ENCODE results near the gene SUPT20H.
A peak's percentile ranks its signal among the peaks of the same experiment; 100 is the strongest.

SUPT20H gene

DNA sequence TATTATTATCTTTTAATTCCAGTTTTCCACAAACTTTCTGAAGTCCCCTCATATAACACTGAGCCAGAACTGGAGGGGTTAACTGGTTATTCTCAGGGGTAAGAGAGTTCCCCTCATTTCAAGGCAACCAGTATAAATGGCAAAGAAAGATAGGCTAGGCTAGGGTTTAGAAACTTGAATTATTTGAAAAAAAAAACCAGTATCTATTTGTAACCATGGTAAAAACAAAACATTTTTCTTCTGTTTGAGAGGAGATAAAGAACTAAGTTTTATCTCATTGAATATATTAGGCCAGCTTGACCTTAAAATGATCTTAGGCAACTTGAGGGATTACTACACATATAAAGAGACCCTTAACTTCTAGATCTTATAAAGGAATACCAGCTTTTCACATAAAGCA is 19.6 kb downstream of the SUPT20H start:
- no peaks in the 10 kb centered on the region for H3K4me1 ChIP-seq (ENCODE audit: control insufficient read depth, insufficient read depth, low read length)
- no peaks in the 10 kb centered on the region for H3K27me3 ChIP-seq (ENCODE audit: control insufficient read depth, insufficient read depth, low read length)
- H3K9ac ChIP-seq (ENCODE audit: low read depth, low read length), result no peak overlapping the region
- no peaks in the 10 kb centered on the region for H3K9me3 ChIP-seq (replicated peaks; ENCODE audit: low read length)
- H3K4me3 ChIP-seq (ENCODE audit: low read length), result no peak overlapping the region
- H3K4me2 ChIP-seq (ENCODE audit: low read length), result no peak overlapping the region
- peaks cover 69% of the 10 kb centered on the region for H3K36me3 ChIP-seq (ENCODE audit: insufficient read depth, low read length)

GRCh38 chr13:37037241-37037640 is 22.2 kb downstream of the SUPT20H start:
- Histone ChIP-seq H3K36me3 (ENCODE audit: insufficient read depth, low read length) (peaks cover 83% of the 10 kb centered on the region), H3K4me3 (ENCODE audit: low read length) (no peak overlapping the region), H3K9ac (ENCODE audit: low read depth, low read length) (no peak overlapping the region), H3K4me1 (ENCODE audit: control insufficient read depth, insufficient read depth, low read length) (no peaks in the 10 kb centered on the region), H3K4me2 (ENCODE audit: low read length) (no peak overlapping the region), H3K27me3 (ENCODE audit: control insufficient read depth, insufficient read depth, low read length) (no peaks in the 10 kb centered on the region), H3K9me3 (replicated peaks; ENCODE audit: low read length) (no peaks in the 10 kb centered on the region)

- peaks cover 71% of the 10 kb centered on the region for H3K36me3 ChIP-seq (ENCODE audit: insufficient read depth, low read length)
- no peak overlapping the region for H3K9ac ChIP-seq (ENCODE audit: low read depth, low read length)
- H3K27me3 ChIP-seq (ENCODE audit: control insufficient read depth, insufficient read depth, low read length), result no peaks in the 10 kb centered on the region
- H3K4me1 ChIP-seq (ENCODE audit: control insufficient read depth, insufficient read depth, low read length), result no peaks in the 10 kb centered on the region
- H3K4me2 ChIP-seq (ENCODE audit: low read length), result no peak overlapping the region
- H3K9me3 ChIP-seq (replicated peaks; ENCODE audit: low read length), result no peaks in the 10 kb centered on the region
- no peak overlapping the region for H3K4me3 ChIP-seq (ENCODE audit: low read length)
Observed at GRCh38 chr13:37029617-37030016, 29.9 kb downstream of the SUPT20H start.

DNA sequence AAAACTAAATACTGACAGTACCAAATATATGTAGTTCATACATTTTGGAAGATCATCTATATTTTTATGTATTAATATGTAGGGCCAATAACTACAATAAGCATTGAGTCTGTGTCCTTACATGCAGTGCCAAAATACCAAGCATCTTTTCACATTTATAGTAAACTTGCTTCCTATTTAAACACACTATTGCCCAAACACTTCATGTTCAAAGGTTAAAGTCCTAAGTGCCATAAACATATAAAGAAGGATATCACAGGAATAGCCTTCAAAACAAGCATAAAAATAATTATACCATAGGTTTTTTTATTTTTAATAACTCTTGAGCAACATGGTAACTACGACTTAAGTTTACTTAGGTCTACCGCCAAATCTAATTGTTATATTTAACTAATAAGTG is 31.8 kb downstream of the SUPT20H start:
- Histone ChIP-seq H3K4me2 (ENCODE audit: low read length) (no peak overlapping the region), H3K4me1 (ENCODE audit: control insufficient read depth, insufficient read depth, low read length) (peaks cover 3% of the 10 kb centered on the region), H3K27me3 (ENCODE audit: control insufficient read depth, insufficient read depth, low read length) (no peaks in the 10 kb centered on the region), H3K4me3 (ENCODE audit: low read length) (no peak overlapping the region), H3K36me3 (ENCODE audit: insufficient read depth, low read length) (peaks cover 67% of the 10 kb centered on the region), H3K9me3 (replicated peaks; ENCODE audit: low read length) (no peaks in the 10 kb centered on the region), H3K9ac (ENCODE audit: low read depth, low read length) (no peak overlapping the region)

DNA sequence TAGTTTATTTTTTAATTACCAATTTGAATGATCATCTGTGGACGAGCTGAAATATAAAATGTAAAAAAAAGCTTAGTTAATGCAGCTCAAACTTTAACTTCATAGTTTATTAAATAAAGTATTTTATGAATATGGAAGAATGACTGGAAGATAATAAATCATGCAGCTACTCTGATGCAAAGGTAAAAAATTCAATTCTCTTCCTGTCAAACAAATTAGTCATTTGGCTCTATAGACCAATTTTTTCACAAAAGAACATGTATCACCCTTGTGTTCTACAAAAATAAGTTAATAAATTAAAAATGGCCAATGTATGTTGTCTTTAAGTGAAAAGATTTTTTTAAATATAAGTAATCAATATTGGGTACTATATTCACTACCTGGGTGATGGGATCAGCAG is 32.7 kb downstream of the SUPT20H start:
- Histone ChIP-seq H3K4me3 (ENCODE audit: low read length) (no peak overlapping the region), H3K36me3 (ENCODE audit: insufficient read depth, low read length) (peaks cover 67% of the 10 kb centered on the region), H3K4me1 (ENCODE audit: control insufficient read depth, insufficient read depth, low read length) (peaks cover 3% of the 10 kb centered on the region), H3K9me3 (replicated peaks; ENCODE audit: low read length) (no peaks in the 10 kb centered on the region), H3K4me2 (ENCODE audit: low read length) (no peak overlapping the region), H3K9ac (ENCODE audit: low read depth, low read length) (no peak overlapping the region), H3K27me3 (ENCODE audit: control insufficient read depth, insufficient read depth, low read length) (no peaks in the 10 kb centered on the region)

DNA sequence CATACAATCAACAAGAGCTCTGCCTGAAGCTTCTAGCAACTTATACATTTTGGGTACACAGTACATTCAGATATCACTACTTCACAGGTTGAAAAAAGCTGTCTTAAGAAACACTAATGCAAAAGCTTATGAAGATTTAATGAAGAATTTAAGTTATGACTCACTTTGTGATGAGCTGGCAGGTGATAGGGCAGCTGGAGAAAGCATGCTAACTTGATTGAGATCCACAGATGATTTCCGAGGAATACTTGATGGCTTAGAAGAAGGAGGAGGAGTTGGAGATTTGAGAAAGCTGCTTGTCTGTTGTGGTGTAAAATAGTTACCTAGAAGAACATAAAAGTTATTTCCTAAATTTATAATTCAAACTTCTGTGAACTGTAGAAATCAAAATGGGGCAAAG is 35.6 kb downstream of the SUPT20H start:
- Histone ChIP-seq H3K9ac (ENCODE audit: low read depth, low read length) (no peak overlapping the region), H3K9me3 (replicated peaks; ENCODE audit: low read length) (no peaks in the 10 kb centered on the region), H3K4me2 (ENCODE audit: low read length) (no peak overlapping the region), H3K4me1 (ENCODE audit: control insufficient read depth, insufficient read depth, low read length) (peaks cover 3% of the 10 kb centered on the region), H3K36me3 (ENCODE audit: insufficient read depth, low read length) (peaks cover 72% of the 10 kb centered on the region), H3K4me3 (ENCODE audit: low read length) (no peak overlapping the region), H3K27me3 (ENCODE audit: control insufficient read depth, insufficient read depth, low read length) (no peaks in the 10 kb centered on the region)

DNA sequence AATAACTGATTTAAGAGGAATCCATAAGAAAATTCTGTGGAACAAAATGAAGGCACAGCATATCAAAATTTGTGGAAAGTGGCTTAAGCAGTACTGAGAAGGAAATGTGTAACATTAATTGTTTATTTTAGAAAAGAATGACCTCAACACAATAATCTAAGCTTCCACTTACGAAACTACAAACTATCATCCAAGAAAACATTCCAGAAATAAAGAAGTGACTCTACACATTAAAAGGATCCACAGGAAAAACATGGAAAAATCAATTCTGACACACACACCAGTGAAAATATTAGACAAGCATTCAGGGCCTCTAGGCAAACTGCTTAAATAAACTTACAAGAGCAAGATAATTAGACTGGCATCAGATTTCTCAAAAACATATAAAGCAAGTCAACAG is 44.9 kb downstream of the SUPT20H start:
- Histone ChIP-seq H3K9ac (ENCODE audit: low read depth, low read length) (no peak overlapping the region), H3K9me3 (replicated peaks; ENCODE audit: low read length) (no peaks in the 10 kb centered on the region), H3K4me2 (ENCODE audit: low read length) (no peak overlapping the region), H3K4me1 (ENCODE audit: control insufficient read depth, insufficient read depth, low read length) (no peaks in the 10 kb centered on the region), H3K36me3 (ENCODE audit: insufficient read depth, low read length) (peaks cover 66% of the 10 kb centered on the region), H3K4me3 (ENCODE audit: low read length) (no peak overlapping the region), H3K27me3 (ENCODE audit: control insufficient read depth, insufficient read depth, low read length) (no peaks in the 10 kb centered on the region)

- H3K4me3 ChIP-seq (ENCODE audit: low read length), result no peak overlapping the region
- no peak overlapping the region for H3K4me2 ChIP-seq (ENCODE audit: low read length)
- H3K9me3 ChIP-seq (replicated peaks; ENCODE audit: low read length), result no peaks in the 10 kb centered on the region
- H3K9ac ChIP-seq (ENCODE audit: low read depth, low read length), result no peak overlapping the region
- no peaks in the 10 kb centered on the region for H3K27me3 ChIP-seq (ENCODE audit: control insufficient read depth, insufficient read depth, low read length)
- H3K4me1 ChIP-seq (ENCODE audit: control insufficient read depth, insufficient read depth, low read length), result no peaks in the 10 kb centered on the region
- H3K36me3 ChIP-seq (ENCODE audit: insufficient read depth, low read length), result peaks cover 75% of the 10 kb centered on the region
Observed at GRCh38 chr13:37011788-37012187, 47.7 kb downstream of the SUPT20H start.

DNA sequence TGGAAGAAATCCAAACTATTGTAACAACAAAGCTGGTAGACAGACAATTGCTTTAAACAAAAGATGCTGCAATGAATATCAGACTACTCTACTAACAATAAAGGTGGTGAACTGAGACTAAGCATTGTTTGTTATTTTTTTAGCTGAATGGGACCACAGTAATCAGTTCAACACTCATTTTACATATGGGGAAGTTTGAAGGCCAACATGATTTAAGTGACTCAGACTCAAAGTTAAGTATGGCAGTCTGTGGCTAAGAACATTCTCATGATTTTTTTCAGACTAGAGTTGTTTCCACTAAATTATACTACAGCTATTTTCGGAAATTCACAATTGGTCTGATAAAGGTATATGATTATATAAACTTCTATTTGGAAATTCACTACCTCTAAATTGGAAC is 48.5 kb downstream of the SUPT20H start:
- no peaks in the 10 kb centered on the region for H3K4me1 ChIP-seq (ENCODE audit: control insufficient read depth, insufficient read depth, low read length)
- no peak overlapping the region for H3K9ac ChIP-seq (ENCODE audit: low read depth, low read length)
- no peaks in the 10 kb centered on the region for H3K27me3 ChIP-seq (ENCODE audit: control insufficient read depth, insufficient read depth, low read length)
- no peak overlapping the region for H3K4me3 ChIP-seq (ENCODE audit: low read length)
- H3K36me3 ChIP-seq (ENCODE audit: insufficient read depth, low read length), result peaks cover 77% of the 10 kb centered on the region
- no peaks in the 10 kb centered on the region for H3K9me3 ChIP-seq (replicated peaks; ENCODE audit: low read length)
- H3K4me2 ChIP-seq (ENCODE audit: low read length), result no peak overlapping the region

DNA sequence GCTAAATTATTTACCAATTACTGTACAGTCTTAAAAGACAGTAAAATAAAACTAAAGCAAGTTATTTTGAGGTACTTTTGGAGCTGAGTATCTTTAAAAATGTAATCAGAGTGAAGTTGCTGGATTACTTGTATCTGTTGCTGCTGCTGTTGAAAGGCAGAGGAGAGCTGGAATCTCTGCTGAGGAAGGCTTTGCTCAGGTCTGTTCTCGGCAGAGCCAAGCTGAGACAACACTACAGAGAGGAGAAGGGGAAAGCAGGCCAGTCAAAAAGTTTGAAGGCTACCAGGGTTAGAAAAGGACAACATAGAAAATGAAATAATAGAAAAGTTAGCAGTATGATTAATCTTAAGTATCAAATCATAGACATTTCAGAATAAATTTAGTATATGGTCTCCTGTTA is 49.1 kb downstream of the SUPT20H start:
- Histone ChIP-seq H3K9me3 (replicated peaks; ENCODE audit: low read length) (no peaks in the 10 kb centered on the region), H3K4me2 (ENCODE audit: low read length) (no peak overlapping the region), H3K4me3 (ENCODE audit: low read length) (no peak overlapping the region), H3K27me3 (ENCODE audit: control insufficient read depth, insufficient read depth, low read length) (no peaks in the 10 kb centered on the region), H3K9ac (ENCODE audit: low read depth, low read length) (no peak overlapping the region), H3K4me1 (ENCODE audit: control insufficient read depth, insufficient read depth, low read length) (no peaks in the 10 kb centered on the region), H3K36me3 (ENCODE audit: insufficient read depth, low read length) (peaks cover 71% of the 10 kb centered on the region)

- no peak overlapping the region for H3K9ac ChIP-seq (ENCODE audit: low read depth, low read length)
- H3K4me3 ChIP-seq (ENCODE audit: low read length), result no peak overlapping the region
- H3K27me3 ChIP-seq (ENCODE audit: control insufficient read depth, insufficient read depth, low read length), result no peaks in the 10 kb centered on the region
- H3K4me2 ChIP-seq (ENCODE audit: low read length), result no peak overlapping the region
- H3K9me3 ChIP-seq (replicated peaks; ENCODE audit: low read length), result no peaks in the 10 kb centered on the region
- H3K4me1 ChIP-seq (ENCODE audit: control insufficient read depth, insufficient read depth, low read length), result no peaks in the 10 kb centered on the region
- H3K36me3 ChIP-seq (ENCODE audit: insufficient read depth, low read length), result peaks cover 73% of the 10 kb centered on the region
Observed at GRCh38 chr13:37009692-37010091, 49.8 kb downstream of the SUPT20H start.

DNA sequence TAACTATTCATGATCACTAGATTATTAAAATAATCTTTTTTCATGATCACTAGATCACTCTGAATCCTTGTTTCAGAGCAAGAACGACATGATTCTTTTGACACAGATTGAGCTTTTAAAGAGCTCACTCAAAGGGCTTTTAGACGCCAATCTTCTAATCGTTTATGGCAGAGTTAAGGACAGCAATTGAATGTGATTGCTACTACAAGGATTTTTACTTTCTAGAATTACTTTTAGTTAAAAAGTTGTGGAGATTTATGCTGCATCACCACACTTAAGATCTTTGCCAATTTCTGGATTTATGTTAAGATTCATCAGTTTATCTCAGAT is 57.6 kb downstream of the SUPT20H start:
- H3K4me3 ChIP-seq (ENCODE audit: low read length), result peak overlapping the region; percentile 83

More for the DNA sequence above, 57.6 kb downstream of the SUPT20H start:
- Histone ChIP-seq H3K9me3 (replicated peaks; ENCODE audit: low read length) (no peaks in the 10 kb centered on the region), H3K27me3 (ENCODE audit: control insufficient read depth, insufficient read depth, low read length) (no peaks in the 10 kb centered on the region), H3K9ac (ENCODE audit: low read depth, low read length) (peak overlapping the region; percentile 95), H3K36me3 (ENCODE audit: insufficient read depth, low read length) (peaks cover 29% of the 10 kb centered on the region), H3K4me2 (ENCODE audit: low read length) (peak overlapping the region; percentile 95), H3K4me1 (ENCODE audit: control insufficient read depth, insufficient read depth, low read length) (peaks cover 24% of the 10 kb centered on the region)
